Fibroblast of lung (primary cell): ENCODE measurements around the gene NRAP. TPM values are rescaled to one million over a fixed set of nuclear protein-coding genes. Genes with fewer than 3 reads are reported as not detected.
A peak's percentile ranks its signal among the peaks of the same experiment; 100 is the strongest.

Experiments used
- DNase-seq, 2 donors: peaks; one replicate each; pipeline versions ENCODE4 v3.0.0 to v3.0.0-alpha.2; 2010; ENCODE audit warnings: low read depth in 2 of 2
- H2AFZ ChIP-seq: 2 replicates; pipeline ENCODE4 v1.5.1; 2012; ENCODE audit warnings: low read length, control low read depth, inconsistent platforms
- H3K27ac ChIP-seq: 2 replicates; pipeline ENCODE4 v1.5.1; 2011; ENCODE audit warnings: low read length, control low read depth; ENCODE audit not compliant: insufficient read depth
- H3K27me3 ChIP-seq: 2 replicates; pipeline ENCODE4 v1.5.1; 2011; ENCODE audit warnings: mild to moderate bottlenecking, low read length; ENCODE audit not compliant: control insufficient read depth, insufficient read depth
- H3K36me3 ChIP-seq: 2 replicates; pipeline ENCODE4 v1.5.1; 2011; ENCODE audit warnings: low read length; ENCODE audit not compliant: control insufficient read depth, insufficient read depth
- H3K4me1 ChIP-seq: 2 replicates; pipeline ENCODE4 v1.5.1; 2011; ENCODE audit warnings: low read length; ENCODE audit not compliant: control insufficient read depth, insufficient read depth; ENCODE audit errors: extremely low read depth
- H3K4me2 ChIP-seq: 2 replicates; pipeline ENCODE4 v1.5.1; 2011; ENCODE audit warnings: low read length, control low read depth; ENCODE audit not compliant: insufficient read depth; ENCODE audit errors: extremely low read depth
- H3K4me3 ChIP-seq, 4 experiments: fragments of 200-600 bp in 1 of 4; sonication (generic) in 1 of 4; replicated peaks in 1 of 4; 2 replicates each; pipeline ENCODE4 v1.5.1; 2011 to 2016; ENCODE audit warnings: low read length in 4 of 4, low read depth in 3 of 4, mild to moderate bottlenecking in 3 of 4, control low read depth in 2 of 4, inconsistent platforms in 1 of 4, mixed read lengths in 1 of 4; ENCODE audit not compliant: insufficient read depth in 1 of 4; ENCODE audit errors: control extremely low read depth in 1 of 4
- H3K79me2 ChIP-seq: 2 replicates; pipeline ENCODE4 v1.5.1; 2012; ENCODE audit warnings: mild to moderate bottlenecking, low read length, inconsistent platforms; ENCODE audit not compliant: control insufficient read depth, insufficient read depth
- H3K9ac ChIP-seq: 2 replicates; pipeline ENCODE4 v1.5.1; 2011; ENCODE audit warnings: mild to moderate bottlenecking, low read length, control low read depth; ENCODE audit not compliant: insufficient read depth
- H3K9me3 ChIP-seq: 2 replicates; pipeline ENCODE4 v1.5.1; 2012; ENCODE audit warnings: low read depth, low read length; ENCODE audit not compliant: control insufficient read depth, insufficient read depth
- H4K20me1 ChIP-seq: 2 replicates; pipeline ENCODE4 v1.5.1; 2011; ENCODE audit warnings: low read length; ENCODE audit not compliant: control insufficient read depth, insufficient read depth; ENCODE audit errors: extremely low read depth
- CTCF ChIP-seq, 2 donors: IDR thresholded peaks in 1 of 2; conservative IDR thresholded peaks in 1 of 2; 1 replicate in 1 of 2; 2 replicates in 1 of 2; pipeline ENCODE4 v1.5.1; 2011 to 2012; ENCODE audit warnings: low read length in 2 of 2, control low read depth in 1 of 2, inconsistent platforms in 1 of 2, low read depth in 1 of 2, mild to moderate bottlenecking in 1 of 2
- EZH2 ChIP-seq: IDR thresholded peaks from 2 replicates; pipeline ENCODE4 v1.5.1; 2012; ENCODE audit warnings: low read length, control low read depth, mild to moderate bottlenecking; ENCODE audit errors: missing control alignments
- polyA plus RNA-seq, 2 donors: library from polyadenylated mRNA; depleted of rRNA in 1 of 2; stranded (reverse) in 1 of 2; unstranded in 1 of 2; fragments of >200 nt; gene quantifications; 2 replicates each; pipeline ENCODE4 v1.2.1, GENCODE V29; 2011 to 2012; ENCODE audit warnings: missing spikeins in 1 of 2
- total RNA-seq: library from RNA; depleted of rRNA; stranded (reverse); fragments of >200 nt; gene quantifications from 2 replicates; pipeline ENCODE4 v1.2.1, GENCODE V29; 2014

Gene NRAP
- total and polyA plus RNA-seq, 2 donors (not counting 1 experiment from before 2014, with no cell fraction given) = not detected

DNA sequence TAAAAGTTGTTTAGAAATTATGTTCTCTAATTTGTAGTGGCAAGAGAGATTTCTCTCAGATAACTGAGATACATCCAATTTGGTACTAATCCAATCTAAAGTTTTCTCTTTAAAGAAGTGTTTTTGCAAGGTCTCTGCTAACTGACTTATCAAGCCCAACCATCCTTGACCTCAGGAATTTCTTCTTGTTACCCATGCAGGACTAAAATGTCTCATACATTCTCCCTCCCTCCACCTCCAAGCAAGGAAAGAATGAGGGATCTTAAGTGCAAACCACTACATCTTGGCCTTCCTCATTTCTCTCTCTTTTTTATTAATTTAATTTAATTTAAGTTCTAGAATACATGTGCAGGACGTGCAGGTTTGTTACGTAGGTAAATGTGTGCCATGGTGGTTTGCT, 12.8 kb downstream of the NRAP start:
- DNase-seq = peak in 1 of 2 donors; percentile 44
- no peak overlapping the region for H3K4me2 ChIP-seq

GRCh38 chr10:113650172-113650571, 13.7 kb downstream of the NRAP start:
- TF ChIP-seq EZH2 = no peak
- TF ChIP-seq CTCF (conservative IDR thresholded peaks at IDR 0.05 in 1 of 2, IDR thresholded peaks at IDR 0.05 in 1 of 2; ENCODE audit: low read depth in 1 of 2, low read length in 2 of 2) = no peak
- no peaks in the 10 kb centered on the region for H3K79me2 ChIP-seq
- H3K4me3 ChIP-seq = no peak overlapping the region
- H3K4me1 ChIP-seq = no peaks in the 10 kb centered on the region
- H2AFZ ChIP-seq = no peak overlapping the region
- H3K36me3 ChIP-seq = no peaks in the 10 kb centered on the region
- no peak for DNase-seq
- no peak overlapping the region for H3K4me2 ChIP-seq
- no peak overlapping the region for H3K9ac ChIP-seq
- no peaks in the 10 kb centered on the region for H3K9me3 ChIP-seq
- H3K27me3 ChIP-seq = no peaks in the 10 kb centered on the region
- no peak overlapping the region for H3K27ac ChIP-seq
- H4K20me1 ChIP-seq = no peaks in the 10 kb centered on the region

More for the DNA sequence above, 12.8 kb downstream of the NRAP start:
- H2AFZ ChIP-seq = no peak overlapping the region
- no peak overlapping the region for H3K4me3 ChIP-seq
- H4K20me1 ChIP-seq = no peaks in the 10 kb centered on the region
- H3K36me3 ChIP-seq = no peaks in the 10 kb centered on the region
- no peak overlapping the region for H3K27ac ChIP-seq
- H3K4me1 ChIP-seq = no peaks in the 10 kb centered on the region
- TF ChIP-seq CTCF (conservative IDR thresholded peaks at IDR 0.05 in 1 of 2, IDR thresholded peaks at IDR 0.05 in 1 of 2; ENCODE audit: low read depth in 1 of 2, low read length in 2 of 2) = no peak
- no peak for TF ChIP-seq EZH2
- H3K27me3 ChIP-seq = no peaks in the 10 kb centered on the region
- no peak overlapping the region for H3K9ac ChIP-seq
- H3K79me2 ChIP-seq = no peaks in the 10 kb centered on the region
- no peaks in the 10 kb centered on the region for H3K9me3 ChIP-seq

GRCh38 chr10:113648478-113648877, 15.4 kb downstream of the NRAP start:
- H3K79me2 ChIP-seq = no peaks in the 10 kb centered on the region
- H3K4me1 ChIP-seq = peaks cover 5% of the 10 kb centered on the region
- no peak overlapping the region for H3K4me2 ChIP-seq
- no peak overlapping the region for H2AFZ ChIP-seq
- TF ChIP-seq EZH2 (no peak), CTCF (conservative IDR thresholded peaks at IDR 0.05 in 1 of 2, IDR thresholded peaks at IDR 0.05 in 1 of 2; ENCODE audit: low read depth in 1 of 2, low read length in 2 of 2) (no peak)
- no peaks in the 10 kb centered on the region for H3K9me3 ChIP-seq
- H3K27ac ChIP-seq = no peak overlapping the region
- no peaks in the 10 kb centered on the region for H4K20me1 ChIP-seq
- no peaks in the 10 kb centered on the region for H3K36me3 ChIP-seq
- no peaks in the 10 kb centered on the region for H3K27me3 ChIP-seq
- peak; percentile 2 to 14 for DNase-seq
- H3K4me3 ChIP-seq = no peak overlapping the region
- H3K9ac ChIP-seq = no peak overlapping the region
